Measurements from ENCODE around the gene FREM2.

The FREM2 gene

GRCh38 chr13:38897521-38897920 is 210.6 kb downstream of the FREM2 start:
- no peak for DNase-seq (ENCODE audit: low spot score)

GRCh38 chr13:38898481-38898880 is 211.6 kb downstream of the FREM2 start:
- DNase-seq (ENCODE audit: low spot score) = no peak

GRCh38 chr13:38899571-38899970 is 212.7 kb downstream of the FREM2 start:
- no peak for DNase-seq (ENCODE audit: low spot score)

GRCh38 chr13:38900188-38900587 is 213.3 kb downstream of the FREM2 start:
- DNase-seq (ENCODE audit: low spot score) = no peak

GRCh38 chr13:38902551-38902950 is 215.7 kb downstream of the FREM2 start:
- no peak for DNase-seq (ENCODE audit: low spot score)

GRCh38 chr13:38905081-38905480 is 218.2 kb downstream of the FREM2 start:
- DNase-seq (ENCODE audit: low spot score) = no peak

GRCh38 chr13:38905861-38906260 is 219.0 kb downstream of the FREM2 start:
- no peak for DNase-seq (ENCODE audit: low spot score)

GRCh38 chr13:38908574-38908973 is 221.7 kb downstream of the FREM2 start:
- DNase-seq (ENCODE audit: low spot score) = no peak

- DNase-seq (ENCODE audit: low spot score) = no peak
Measured at GRCh38 chr13:38914070-38914469, 227.2 kb downstream of the FREM2 start.

GRCh38 chr13:38921081-38921480 is 234.2 kb downstream of the FREM2 start:
- no peak for DNase-seq (ENCODE audit: low spot score)

- DNase-seq (ENCODE audit: low spot score) = no peak
Measured at GRCh38 chr13:38922170-38922569, 235.3 kb downstream of the FREM2 start.

GRCh38 chr13:38933786-38934185 is 246.9 kb downstream of the FREM2 start:
- DNase-seq (ENCODE audit: low spot score) = no peak
